RPMI8226 (cell line): ENCODE results near the gene ZNF775.

Experiments
- DNase-seq: peaks from one replicate; pipeline ENCODE4 v3.0.0-alpha.2; 2015

The ZNF775 gene

DNA sequence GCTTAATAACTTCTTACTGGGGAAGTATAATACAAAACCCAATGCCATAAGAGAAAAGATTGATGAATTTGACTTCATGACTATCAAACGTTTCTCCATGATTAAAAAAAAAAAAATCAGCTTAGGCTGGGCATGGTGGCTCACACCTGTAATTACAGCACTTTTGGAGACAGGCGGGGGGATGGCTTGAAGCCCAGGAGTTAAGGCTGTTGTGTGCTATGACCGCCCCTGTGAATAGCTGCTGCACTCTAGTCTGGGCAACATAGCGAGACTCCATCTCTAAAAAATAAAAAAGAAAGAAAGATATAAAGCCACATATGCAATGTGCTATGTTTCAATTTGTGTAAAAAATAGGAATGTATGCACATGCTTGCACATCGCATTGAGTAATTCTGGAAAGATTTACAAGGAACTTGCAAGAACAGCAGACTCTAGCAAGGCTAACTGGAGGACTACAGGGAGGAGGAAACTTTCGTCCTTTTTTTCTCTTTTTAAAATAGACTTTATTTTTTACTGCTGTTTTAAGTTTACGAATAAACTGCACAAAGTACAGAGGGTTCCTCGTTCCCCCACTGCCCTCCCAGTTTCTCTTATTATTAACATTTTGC is 27.4 kb upstream of the ZNF775 start:
- DNase-seq, result no peak

- DNase-seq, result no peak
These were observed 23.5 kb upstream of the ZNF775 start for GRCh38 chr7:150355666-150356059.

DNA sequence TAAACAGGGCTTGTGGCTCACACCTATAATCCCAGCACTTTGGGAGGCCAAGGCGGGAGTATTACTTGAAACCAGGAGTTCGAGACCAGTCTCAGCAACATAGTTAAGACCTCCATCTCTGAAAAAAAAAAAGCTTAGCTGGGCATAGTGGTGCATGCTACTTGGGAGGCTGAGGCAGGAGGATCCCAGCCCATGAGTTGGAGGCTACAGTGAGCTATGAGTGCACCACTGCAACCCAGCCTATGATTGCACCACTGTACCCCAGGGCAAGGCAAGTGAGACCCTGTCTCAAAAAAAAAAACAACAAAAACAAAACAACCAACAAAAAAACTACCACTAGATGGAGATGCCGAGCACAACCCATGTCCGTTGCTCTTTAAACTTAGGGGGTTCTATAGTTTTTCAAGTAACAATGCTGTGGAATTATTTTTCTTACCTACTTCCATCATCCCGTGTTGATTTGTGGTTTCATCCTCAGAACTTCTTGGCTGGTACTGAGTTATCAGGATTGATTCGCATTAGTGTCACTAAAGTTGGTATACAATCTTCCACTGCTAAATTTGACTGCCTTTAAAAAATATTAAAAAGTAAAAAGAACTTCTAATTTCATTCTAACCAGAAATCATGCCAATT is 22.7 kb upstream of the ZNF775 start:
- DNase-seq, result peak; percentile 64

- peak; percentile 81 for DNase-seq
These were observed 21.9 kb upstream of the ZNF775 start for GRCh38 chr7:150357270-150357669.

DNA sequence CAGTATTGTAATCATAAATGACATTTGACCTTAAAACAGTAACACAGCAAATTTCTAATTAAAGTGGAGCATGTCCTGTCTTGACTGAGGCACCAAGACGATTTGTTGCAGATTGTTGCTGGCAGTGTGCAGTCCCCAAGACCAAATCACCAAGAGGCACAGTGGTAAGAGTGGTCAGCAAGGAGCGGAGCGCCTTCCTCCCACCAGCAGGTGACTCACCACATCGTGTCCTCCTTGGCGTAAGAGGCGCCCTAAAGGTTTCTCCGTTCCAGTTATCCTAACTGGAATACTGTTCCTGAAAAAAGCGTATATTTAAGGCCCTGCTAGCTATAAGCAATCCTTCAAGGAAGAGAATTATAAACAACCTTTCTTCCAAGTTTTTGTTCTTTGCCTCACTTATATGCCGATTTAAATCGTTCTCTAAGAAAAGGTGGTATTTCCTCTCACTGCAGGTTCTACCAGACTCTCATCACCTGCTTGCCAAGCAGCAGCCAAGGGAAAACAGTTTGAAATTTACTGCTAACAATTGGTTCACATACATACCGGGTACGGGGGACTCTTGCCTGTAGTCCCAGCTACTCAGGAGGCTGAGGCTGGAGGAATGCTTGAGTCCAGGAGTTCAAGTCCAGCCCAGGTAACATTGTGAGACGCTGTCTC is 21.2 kb upstream of the ZNF775 start:
- peak; percentile 24 for DNase-seq

GRCh38 chr7:150358433-150358832 is 20.7 kb upstream of the ZNF775 start:
- no peak for DNase-seq

- DNase-seq, result no peak
These were observed 20.0 kb upstream of the ZNF775 start for GRCh38 chr7:150358988-150359621.

GRCh38 chr7:150359622-150360362 is 19.3 kb upstream of the ZNF775 start:
- DNase-seq, result no peak

DNA sequence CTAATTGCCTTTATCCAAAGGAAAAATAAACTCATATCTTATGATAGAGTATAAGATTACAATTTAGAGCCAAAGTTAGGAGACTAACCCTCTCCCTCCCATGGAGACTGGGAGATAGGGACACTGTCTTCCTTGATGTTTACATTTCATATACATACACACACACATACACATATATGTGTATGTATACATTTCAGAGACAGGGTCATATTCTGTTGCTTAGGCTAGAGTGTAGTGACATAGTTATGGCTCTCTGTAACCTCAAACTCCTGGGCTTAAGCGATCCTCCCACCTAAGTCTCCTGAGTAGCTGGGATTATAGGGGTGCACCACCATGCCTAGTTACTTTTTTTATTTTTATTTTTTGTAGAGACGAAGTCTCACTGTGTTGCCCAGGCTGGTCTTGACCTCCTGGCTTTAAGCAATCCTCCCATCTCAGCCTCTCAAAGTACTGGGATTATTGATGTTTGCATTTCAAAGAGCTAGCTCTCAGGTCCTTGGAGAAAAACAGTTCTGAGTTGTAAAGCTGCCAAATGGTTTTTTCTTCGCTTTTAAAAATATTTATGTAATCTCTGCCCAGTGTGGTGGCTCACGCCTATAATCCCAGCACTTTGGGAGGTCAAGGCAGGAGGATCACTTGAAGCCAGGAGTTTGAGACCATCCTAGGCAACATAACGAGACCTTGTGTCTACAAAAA is 18.6 kb upstream of the ZNF775 start:
- DNase-seq, result no peak

GRCh38 chr7:150361402-150361801 is 17.7 kb upstream of the ZNF775 start:
- no peak for DNase-seq

GRCh38 chr7:150361807-150362621 is 17.1 kb upstream of the ZNF775 start:
- no peak for DNase-seq

DNA sequence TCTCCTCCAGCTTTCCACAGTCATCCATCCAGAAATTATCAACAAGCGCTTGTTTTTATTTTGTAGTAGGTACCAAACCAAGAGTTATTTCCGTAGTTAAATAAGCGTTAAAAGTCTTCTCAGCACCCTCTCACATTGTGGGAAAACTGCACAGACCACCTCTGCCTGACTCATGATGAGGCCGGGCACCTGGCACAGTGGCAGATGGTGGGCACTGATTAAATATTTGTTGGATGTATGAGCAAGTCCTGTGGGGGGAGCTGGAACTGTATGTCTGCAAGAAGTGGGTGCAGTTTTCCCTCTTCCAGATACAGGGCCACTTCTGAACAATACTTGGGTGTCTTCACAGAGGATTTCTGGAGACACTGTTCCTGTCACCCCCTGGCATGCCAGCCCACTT is 15.8 kb upstream of the ZNF775 start:
- DNase-seq, result no peak

DNA sequence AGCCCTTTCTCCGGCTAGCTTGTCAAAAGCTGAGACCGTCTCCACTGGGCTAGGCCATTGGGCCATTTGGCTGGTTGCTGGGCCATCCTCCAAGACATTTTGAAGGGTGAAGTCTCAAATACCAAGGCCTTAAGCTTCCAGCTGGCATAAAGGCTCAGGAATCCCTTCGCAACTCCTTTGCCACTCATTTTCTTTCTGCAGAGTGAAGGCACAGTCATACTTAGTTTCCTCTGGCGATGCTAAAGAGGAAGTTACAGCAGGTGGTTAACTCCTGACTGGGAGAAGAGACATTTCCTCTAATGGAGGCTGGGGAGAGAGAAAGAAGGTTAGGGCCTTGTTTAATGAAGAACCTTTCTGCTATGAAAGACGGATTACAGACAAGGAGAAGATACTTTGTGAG is 15.3 kb upstream of the ZNF775 start:
- peak; percentile 76 for DNase-seq

- no peak for DNase-seq
These were observed 13.9 kb upstream of the ZNF775 start for GRCh38 chr7:150365194-150365593.

DNA sequence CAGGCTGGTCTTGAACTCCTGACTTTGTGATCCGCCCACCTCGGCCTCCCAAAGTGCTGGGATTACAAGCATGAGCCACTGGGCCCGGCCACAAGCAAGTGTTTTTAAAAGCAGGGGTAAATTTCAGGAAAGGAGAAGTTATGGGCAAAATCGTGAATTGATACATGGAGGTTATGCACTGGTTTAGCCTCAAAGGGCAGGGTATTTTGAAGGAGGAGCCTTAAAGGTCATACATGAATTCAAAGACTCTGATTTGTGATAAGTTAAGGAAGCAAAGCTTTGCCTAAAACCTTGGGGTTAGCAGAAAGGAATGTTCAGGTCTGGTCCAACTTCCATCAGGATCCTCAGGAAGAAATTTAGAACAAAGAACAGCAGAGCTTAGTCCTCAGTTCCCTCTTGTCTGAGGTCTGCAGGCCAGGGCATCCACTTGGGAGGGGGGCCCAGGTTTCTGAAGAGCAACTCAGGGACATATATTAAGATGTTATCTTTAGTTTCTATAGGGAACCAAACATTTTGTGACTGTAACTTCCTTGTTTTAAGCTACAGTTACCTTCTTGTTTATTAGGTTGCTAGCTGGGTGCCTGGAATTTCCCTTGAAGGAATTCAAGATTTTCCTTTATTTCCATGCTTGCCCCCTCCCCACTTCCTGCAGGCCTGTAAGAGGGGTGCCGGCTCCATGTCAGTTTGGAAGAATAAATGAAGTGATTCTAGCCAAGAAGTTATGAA is 13.3 kb upstream of the ZNF775 start:
- peak; percentile 52 for DNase-seq

DNA sequence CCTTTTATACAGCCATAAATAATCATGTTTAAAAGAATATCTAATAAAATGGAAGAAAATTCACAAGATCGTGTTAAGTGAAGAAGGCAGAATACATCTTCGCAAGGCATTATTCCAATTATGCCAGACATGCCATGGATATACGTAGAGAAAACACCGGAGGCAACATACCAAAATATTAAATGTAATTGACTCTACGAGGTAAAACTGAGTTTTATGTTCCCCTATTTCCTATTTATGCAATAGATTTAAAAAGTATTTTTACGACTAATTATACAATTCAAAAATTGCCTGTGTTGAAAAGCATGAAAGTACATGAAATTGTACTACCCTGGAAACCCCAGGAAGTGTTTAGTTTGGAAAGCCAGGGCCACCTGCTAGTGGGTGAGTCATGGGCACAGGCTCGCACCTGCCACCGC is 11.4 kb upstream of the ZNF775 start:
- peak; percentile 32 for DNase-seq

GRCh38 chr7:150368096-150368883 is 10.8 kb upstream of the ZNF775 start, which contains the start of gene REPIN1:
Gene REPIN1 (plus strand): TSS chr7:150368822. CDS start chr7:150369712, 890 bp downstream.
- peak; percentile 100 for DNase-seq

DNA sequence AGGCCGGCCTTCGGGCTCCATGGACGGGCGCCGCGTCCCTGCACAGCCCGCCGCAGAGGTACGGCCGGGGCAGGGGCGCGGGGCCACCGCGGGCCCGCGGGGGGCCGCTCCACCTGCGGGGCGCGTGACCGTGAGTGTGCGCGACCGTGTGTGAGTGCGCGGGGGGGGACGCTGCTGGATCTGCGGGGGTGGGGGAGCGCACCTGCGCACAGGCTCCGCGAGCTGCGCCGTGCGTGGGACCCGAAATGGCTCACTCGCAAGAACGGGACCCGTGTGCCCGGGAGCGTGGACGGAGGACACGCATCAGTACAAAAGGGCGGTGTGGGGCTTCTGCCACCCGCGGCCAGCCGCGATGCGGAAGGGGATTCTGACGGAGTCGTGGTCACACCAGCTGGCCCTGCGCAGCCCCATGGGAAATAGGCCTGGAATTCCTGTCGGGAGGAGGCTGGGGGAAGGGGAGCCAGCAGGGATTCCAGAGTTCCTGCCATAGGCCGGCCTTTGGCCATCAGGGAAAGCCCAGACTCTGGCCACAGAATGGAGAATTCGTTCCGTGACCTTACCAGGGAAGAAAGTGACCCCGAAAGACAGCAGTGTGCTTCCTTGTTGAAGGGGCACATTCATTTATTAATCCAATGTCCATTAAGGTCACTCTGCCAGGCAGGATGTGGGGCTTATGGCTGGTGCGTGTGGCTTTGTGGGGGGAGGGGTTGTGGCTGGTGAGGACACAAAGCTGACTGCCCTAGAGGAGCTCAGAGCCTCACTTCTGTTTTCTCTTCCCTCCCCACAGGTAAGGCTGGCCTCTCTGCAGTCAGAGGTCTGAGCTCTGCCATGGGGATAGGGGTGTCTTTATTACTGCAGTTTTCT is 10.0 kb upstream of the ZNF775 start:
- peak; percentile 91 for DNase-seq
